Neural cell (in vitro differentiated cells): ENCODE measurements around the gene NTRK1. TPM values are rescaled to one million over a fixed set of nuclear protein-coding genes. Genes with fewer than 3 reads are reported as not detected.

Experiments
- H2AFZ ChIP-seq: fragments of 200-600, 300-800 bp; sonication (generic), shearing (Covaris generic); 2 replicates; pipeline ENCODE4 v1.6.0; 2014; ENCODE audit warnings: low read depth, mild to moderate bottlenecking, antibody characterized with exemption, low read length, moderate library complexity
- H3F3A ChIP-seq: fragments of 200-600 bp; shearing (Covaris generic); 2 replicates; pipeline ENCODE4 v1.6.1; 2016; ENCODE audit warnings: mild to moderate bottlenecking, moderate library complexity, mixed read lengths, antibody characterized with exemption, low read length; ENCODE audit not compliant: insufficient read depth, poor library complexity, severe bottlenecking
- H3K27ac ChIP-seq: fragments of 200-600, 300-800 bp; sonication (generic), shearing (Covaris generic); 2 replicates; pipeline ENCODE4 v1.5.1; 2014; ENCODE audit warnings: mild to moderate bottlenecking, low read length, moderate library complexity
- H3K27me3 ChIP-seq: fragments of 300-800, 200-600 bp; sonication (generic), shearing (Covaris generic); 2 replicates; pipeline ENCODE4 v1.6.0; 2014; ENCODE audit warnings: mild to moderate bottlenecking, low read depth, low read length, moderate library complexity; ENCODE audit not compliant: insufficient read depth
- H3K36me3 ChIP-seq: fragments of 300-800, 200-600 bp; sonication (generic), shearing (Covaris generic); 2 replicates; pipeline ENCODE4 v1.5.1; 2014; ENCODE audit warnings: mild to moderate bottlenecking, antibody characterized with exemption, low read length, moderate library complexity; ENCODE audit not compliant: insufficient read depth
- H3K4me2 ChIP-seq: fragments of 300-800, 200-600 bp; sonication (generic), shearing (Covaris generic); 2 replicates; pipeline ENCODE4 v1.6.0; 2014; ENCODE audit warnings: mild to moderate bottlenecking, low read length
- H3K4me3 ChIP-seq: fragments of 300-800, 200-600 bp; sonication (generic), shearing (Covaris generic); 2 replicates; pipeline ENCODE4 v1.5.1; 2014; ENCODE audit warnings: mild to moderate bottlenecking, low read length, moderate library complexity
- H3K79me2 ChIP-seq: fragments of 200-600 bp; shearing (Covaris generic); replicated peaks from 2 replicates; pipeline ENCODE4 v1.6.0; 2014; ENCODE audit warnings: mild to moderate bottlenecking, low read length, moderate library complexity; ENCODE audit not compliant: insufficient read depth
- H3K9ac ChIP-seq: fragments of 300-800, 200-600 bp; sonication (generic), shearing (Covaris generic); 2 replicates; pipeline ENCODE4 v1.6.1; 2016; ENCODE audit warnings: mild to moderate bottlenecking, low read length, mixed read lengths
- H3K9me2 ChIP-seq: fragments of 200-600 bp; shearing (Covaris generic); 2 replicates; pipeline ENCODE4 v1.6.1; 2016; ENCODE audit warnings: mild to moderate bottlenecking, low read length, mixed read lengths; ENCODE audit not compliant: insufficient read depth
- H3K9me3 ChIP-seq: fragments of 200-600, 300-800 bp; sonication (generic), shearing (Covaris generic); 2 replicates; pipeline ENCODE4 v1.6.1; 2016; ENCODE audit warnings: mild to moderate bottlenecking, mixed run types, low read length, moderate library complexity, mixed read lengths
- H4K20me1 ChIP-seq: fragments of 200-600 bp; shearing (Covaris generic); 2 replicates; pipeline ENCODE4 v1.6.1; 2016; ENCODE audit warnings: mild to moderate bottlenecking, mixed run types; ENCODE audit not compliant: insufficient read depth
- CTCF ChIP-seq: fragments of 450-650 bp; IDR thresholded peaks from 2 replicates; pipeline ENCODE4 v1.5.1; 2014; ENCODE audit warnings: antibody characterized with exemption, mild to moderate bottlenecking, moderate library complexity; ENCODE audit not compliant: poor library complexity, severe bottlenecking
- EP300 ChIP-seq: fragments of 450-650 bp; conservative IDR thresholded peaks from 2 replicates; pipeline ENCODE4 v1.6.1; 2014; ENCODE audit warnings: antibody characterized with exemption, mild to moderate bottlenecking, moderate library complexity; ENCODE audit not compliant: poor library complexity, severe bottlenecking
- EZH2 ChIP-seq: fragments of 200-600, 300-800 bp; shearing (Covaris generic), sonication (generic); IDR thresholded peaks from 2 replicates; pipeline ENCODE4 v1.6.1; 2014; ENCODE audit warnings: antibody characterized with exemption, low read length, borderline replicate concordance, mild to moderate bottlenecking; ENCODE audit not compliant: insufficient read depth, poor library complexity, severe bottlenecking
- MXI1 ChIP-seq: fragments of 450-650 bp; conservative IDR thresholded peaks from 2 replicates; pipeline ENCODE4 v1.6.1; 2014; ENCODE audit warnings: antibody characterized with exemption, mild to moderate bottlenecking; ENCODE audit not compliant: poor library complexity, severe bottlenecking
- POLR2AphosphoS5 ChIP-seq: IDR thresholded peaks from 2 replicates; pipeline ENCODE4 v1.6.1; 2012
- RAD21 ChIP-seq: fragments of 450-650 bp; conservative IDR thresholded peaks from 2 replicates; pipeline ENCODE4 v1.6.1; 2014; ENCODE audit warnings: antibody characterized with exemption, mild to moderate bottlenecking, moderate library complexity
- REST ChIP-seq: IDR thresholded peaks from 2 replicates; pipeline ENCODE4 v1.6.1; 2012; ENCODE audit warnings: borderline replicate concordance
- SMC3 ChIP-seq: fragments of 450-650 bp; conservative IDR thresholded peaks from 2 replicates; pipeline ENCODE4 v1.6.1; 2014; ENCODE audit warnings: antibody characterized with exemption, mild to moderate bottlenecking, moderate library complexity; ENCODE audit not compliant: poor library complexity
- TAF1 ChIP-seq: IDR thresholded peaks from 2 replicates; pipeline ENCODE4 v1.6.1; 2012; ENCODE audit warnings: low read depth
- polyA plus RNA-seq: library from polyadenylated mRNA; depleted of rRNA; stranded (reverse); fragments of >200 nt; gene quantifications from 2 replicates; pipeline ENCODE4 v1.2.3, GENCODE V29; 2014

NTRK1 gene
- polyA plus RNA-seq, 1 donor from 2014 or later, result 4.9 TPM

- Histone ChIP-seq H3F3A (no peaks in the 10 kb centered on the region), H3K27me3 (no peaks in the 10 kb centered on the region), H3K9ac (no peak overlapping the region), H3K4me2 (no peak overlapping the region), H3K79me2 (no peaks in the 10 kb centered on the region), H3K27ac (no peak overlapping the region), H3K4me3 (no peak overlapping the region), H4K20me1 (no peaks in the 10 kb centered on the region), H3K9me2 (no peaks in the 10 kb centered on the region), H3K9me3 (no peaks in the 10 kb centered on the region), H3K36me3 (no peaks in the 10 kb centered on the region), H2AFZ (no peak overlapping the region)
- no peak for TF ChIP-seq EZH2
- TF ChIP-seq CTCF, result no peak
- no peak for TF ChIP-seq SMC3
- TF ChIP-seq RAD21, result no peak
- no peak for TF ChIP-seq EP300
- no peak for TF ChIP-seq REST
- no peak for TF ChIP-seq POLR2AphosphoS5
- TF ChIP-seq MXI1, result no peak
- no peak for TF ChIP-seq TAF1
Measured at GRCh38 chr1:156882543-156882942, 21.9 kb downstream of the NTRK1 start.

- H3K27me3 ChIP-seq, result no peaks in the 10 kb centered on the region
- no peak overlapping the region for H2AFZ ChIP-seq
- H3K4me2 ChIP-seq, result no peak overlapping the region
- TF ChIP-seq RAD21 (no peak), SMC3 (no peak), CTCF (no peak), MXI1 (no peak), REST (no peak), POLR2AphosphoS5 (no peak), EZH2 (no peak), EP300 (no peak), TAF1 (no peak)
- no peak overlapping the region for H3K27ac ChIP-seq
- H3K4me3 ChIP-seq, result no peak overlapping the region
- no peaks in the 10 kb centered on the region for H4K20me1 ChIP-seq
- H3K9ac ChIP-seq, result no peak overlapping the region
- H3K36me3 ChIP-seq, result no peaks in the 10 kb centered on the region
- no peaks in the 10 kb centered on the region for H3K79me2 ChIP-seq
- no peaks in the 10 kb centered on the region for H3K9me3 ChIP-seq
- H3F3A ChIP-seq, result no peaks in the 10 kb centered on the region
- H3K9me2 ChIP-seq, result no peaks in the 10 kb centered on the region
Measured at GRCh38 chr1:156883919-156884318, 23.3 kb downstream of the NTRK1 start.
